ENCODE data around the gene DEGS2.

The DEGS2 gene

GRCh38 chr14:100156776-100157175, 2.7 kb downstream of the DEGS2 start:
- Histone ChIP-seq H3K27me3 (ENCODE audit: insufficient read depth, low read length) (peaks cover 56% of the 10 kb centered on the region), H3K36me3 (ENCODE audit: insufficient read depth, low read length) (no peaks in the 10 kb centered on the region), H3K9me3 (ENCODE audit: insufficient read depth, low read depth, low read length) (no peaks in the 10 kb centered on the region), H3K4me3 (ENCODE audit: low read length) (no peak overlapping the region), H3K9ac (ENCODE audit: low read depth, low read length) (no peak overlapping the region), H3K27ac (ENCODE audit: low read depth, low read length) (no peak overlapping the region), H3K4me1 (ENCODE audit: insufficient read depth, low read length) (peaks cover 4% of the 10 kb centered on the region; the same call in 1 of the 2 replicates)
- 91% methylated on average over 6 of the region's 6 CpGs for WGBS

GRCh38 chr14:100155756-100156616, 3.5 kb downstream of the DEGS2 start:
- Histone ChIP-seq H3K9me3 (ENCODE audit: insufficient read depth, low read depth, low read length) (no peaks in the 10 kb centered on the region), H3K27ac (ENCODE audit: low read depth, low read length) (no peak overlapping the region), H3K36me3 (ENCODE audit: insufficient read depth, low read length) (no peaks in the 10 kb centered on the region), H3K4me1 (ENCODE audit: insufficient read depth, low read length) (peaks cover 4% of the 10 kb centered on the region; the same call in 1 of the 2 replicates), H3K9ac (ENCODE audit: low read depth, low read length) (no peak overlapping the region), H3K27me3 (ENCODE audit: insufficient read depth, low read length) (peaks cover 49% of the 10 kb centered on the region), H3K4me3 (ENCODE audit: low read length) (no peak overlapping the region)
- WGBS: 90% methylated on average over 11 of the region's 12 CpGs

GRCh38 chr14:100155049-100155621, 4.3 kb downstream of the DEGS2 start:
- Histone ChIP-seq H3K9me3 (ENCODE audit: insufficient read depth, low read depth, low read length) (no peaks in the 10 kb centered on the region), H3K36me3 (ENCODE audit: insufficient read depth, low read length) (no peaks in the 10 kb centered on the region), H3K27me3 (ENCODE audit: insufficient read depth, low read length) (peaks cover 41% of the 10 kb centered on the region), H3K9ac (ENCODE audit: low read depth, low read length) (no peak overlapping the region), H3K4me3 (ENCODE audit: low read length) (no peak overlapping the region), H3K27ac (ENCODE audit: low read depth, low read length) (no peak overlapping the region), H3K4me1 (ENCODE audit: insufficient read depth, low read length) (peaks cover 4% of the 10 kb centered on the region; the same call in 1 of the 2 replicates)
- WGBS: 56% methylated on average over 8 of the region's 8 CpGs

- Histone ChIP-seq H3K4me1 (ENCODE audit: insufficient read depth, low read length) (peaks cover 4% of the 10 kb centered on the region; the same call in 1 of the 2 replicates), H3K4me3 (ENCODE audit: low read length) (no peak overlapping the region), H3K9me3 (ENCODE audit: insufficient read depth, low read depth, low read length) (no peaks in the 10 kb centered on the region), H3K36me3 (ENCODE audit: insufficient read depth, low read length) (no peaks in the 10 kb centered on the region), H3K27ac (ENCODE audit: low read depth, low read length) (no peak overlapping the region), H3K27me3 (ENCODE audit: insufficient read depth, low read length) (peaks cover 26% of the 10 kb centered on the region), H3K9ac (ENCODE audit: low read depth, low read length) (no peak overlapping the region)
- 75% methylated on average over 6 of the region's 6 CpGs for WGBS
These were observed 5.9 kb downstream of the DEGS2 start for GRCh38 chr14:100153560-100153959.

- Histone ChIP-seq H3K9ac (ENCODE audit: low read depth, low read length) (no peak overlapping the region), H3K36me3 (ENCODE audit: insufficient read depth, low read length) (no peaks in the 10 kb centered on the region), H3K9me3 (ENCODE audit: insufficient read depth, low read depth, low read length) (no peaks in the 10 kb centered on the region), H3K27me3 (ENCODE audit: insufficient read depth, low read length) (peaks cover 11% of the 10 kb centered on the region), H3K27ac (ENCODE audit: low read depth, low read length) (no peak overlapping the region), H3K4me1 (ENCODE audit: insufficient read depth, low read length) (peaks cover 4% of the 10 kb centered on the region; the same call in 1 of the 2 replicates), H3K4me3 (ENCODE audit: low read length) (no peak overlapping the region)
- 91% methylated on average over 10 of the region's 10 CpGs for WGBS
These were observed 7.4 kb downstream of the DEGS2 start for GRCh38 chr14:100152091-100152490.

- H3K9me3 ChIP-seq (ENCODE audit: insufficient read depth, low read depth, low read length): no peaks in the 10 kb centered on the region
- WGBS: 76% methylated on average over 12 of the region's 12 CpGs
- no peak overlapping the region for H3K27ac ChIP-seq (ENCODE audit: low read depth, low read length)
These were observed 8.4 kb downstream of the DEGS2 start for GRCh38 chr14:100150932-100151587.

GRCh38 chr14:100149851-100150611, 9.4 kb downstream of the DEGS2 start:
- 82% methylated on average over 19 of the region's 21 CpGs for WGBS
- no peak overlapping the region for H3K9ac ChIP-seq (ENCODE audit: low read depth, low read length)
- H3K27ac ChIP-seq (ENCODE audit: low read depth, low read length): no peak overlapping the region

More at GRCh38 chr14:100150932-100151587, 8.4 kb downstream of the DEGS2 start:
- Histone ChIP-seq H3K36me3 (ENCODE audit: insufficient read depth, low read length) (no peaks in the 10 kb centered on the region), H3K27me3 (ENCODE audit: insufficient read depth, low read length) (peaks cover 1% of the 10 kb centered on the region; the same call in 1 of the 2 replicates), H3K4me3 (ENCODE audit: low read length) (no peak overlapping the region), H3K9ac (ENCODE audit: low read depth, low read length) (no peak overlapping the region), H3K4me1 (ENCODE audit: insufficient read depth, low read length) (peaks cover 4% of the 10 kb centered on the region; the same call in 1 of the 2 replicates)

GRCh38 chr14:100148837-100149731, 10.4 kb downstream of the DEGS2 start:
- no peaks in the 10 kb centered on the region for H3K27me3 ChIP-seq (ENCODE audit: insufficient read depth, low read length)
- H3K9me3 ChIP-seq (ENCODE audit: insufficient read depth, low read depth, low read length): no peaks in the 10 kb centered on the region
- 95% methylated on average over 58 of the region's 58 CpGs for WGBS
- no peak overlapping the region for H3K9ac ChIP-seq (ENCODE audit: low read depth, low read length)
- no peaks in the 10 kb centered on the region for H3K36me3 ChIP-seq (ENCODE audit: insufficient read depth, low read length)
- no peak overlapping the region for H3K27ac ChIP-seq (ENCODE audit: low read depth, low read length)
- H3K4me1 ChIP-seq (ENCODE audit: insufficient read depth, low read length): no peaks in the 10 kb centered on the region
- no peak overlapping the region for H3K4me3 ChIP-seq (ENCODE audit: low read length)

More at GRCh38 chr14:100149851-100150611, 9.4 kb downstream of the DEGS2 start:
- Histone ChIP-seq H3K4me1 (ENCODE audit: insufficient read depth, low read length) (no peaks in the 10 kb centered on the region), H3K36me3 (ENCODE audit: insufficient read depth, low read length) (no peaks in the 10 kb centered on the region), H3K27me3 (ENCODE audit: insufficient read depth, low read length) (no peaks in the 10 kb centered on the region), H3K4me3 (ENCODE audit: low read length) (no peak overlapping the region), H3K9me3 (ENCODE audit: insufficient read depth, low read depth, low read length) (no peaks in the 10 kb centered on the region)

- H3K36me3 ChIP-seq (ENCODE audit: insufficient read depth, low read length): no peaks in the 10 kb centered on the region
- no peaks in the 10 kb centered on the region for H3K4me1 ChIP-seq (ENCODE audit: insufficient read depth, low read length)
- no peaks in the 10 kb centered on the region for H3K9me3 ChIP-seq (ENCODE audit: insufficient read depth, low read depth, low read length)
- no peak overlapping the region for H3K27ac ChIP-seq (ENCODE audit: low read depth, low read length)
- no peak overlapping the region for H3K4me3 ChIP-seq (ENCODE audit: low read length)
- H3K27me3 ChIP-seq (ENCODE audit: insufficient read depth, low read length): no peaks in the 10 kb centered on the region
- no peak overlapping the region for H3K9ac ChIP-seq (ENCODE audit: low read depth, low read length)
- WGBS: 90% methylated on average over 27 of the region's 28 CpGs
These were observed 11.6 kb downstream of the DEGS2 start for GRCh38 chr14:100147691-100148464.
